SK-N-SH treated with all-trans-retinoic acid at 6 μM for 48 hours (cell line): ENCODE results near the gene TPST2.

Source experiments
- ATAC-seq: fragments of 200-7000 bp; cut with Tn5 transposase; 3 replicates; pipeline ENCODE4 v1.9.1; 2020; ENCODE audit warnings: mild to moderate bottlenecking, moderate library complexity
- ARNTL ChIP-seq: fragments of 450-650 bp; formaldehyde crosslinking; IDR thresholded peaks from 2 replicates; pipeline ENCODE4 v1.5.0; 2020; ENCODE audit warnings: low read depth, mild to moderate bottlenecking, moderate library complexity, borderline replicate concordance
- BACH2 ChIP-seq: fragments of 250-450 bp; sonication (Bioruptor Pico); IDR thresholded peaks from 2 replicates; pipeline ENCODE4 v1.9.0; 2021; ENCODE audit warnings: mild to moderate bottlenecking, borderline replicate concordance
- CSDC2 ChIP-seq: fragments of 250-450 bp; sonication (Bioruptor Pico); IDR thresholded peaks from 2 replicates; pipeline ENCODE4 v1.5.0; 2020; ENCODE audit warnings: mild to moderate bottlenecking, moderate library complexity
- GLIS3 ChIP-seq: fragments of 250-450 bp; sonication (Bioruptor Pico); IDR thresholded peaks from 2 replicates; pipeline ENCODE4 v1.5.0; 2020; ENCODE audit warnings: mild to moderate bottlenecking, moderate library complexity
- ISL1 ChIP-seq: fragments of 250-450 bp; sonication (Bioruptor Pico); IDR thresholded peaks from 2 replicates; pipeline ENCODE4 v2.1.2; 2022; ENCODE audit warnings: mild to moderate bottlenecking, moderate library complexity
- OSR1 ChIP-seq: fragments of 250-450 bp; sonication (Bioruptor Pico); IDR thresholded peaks from 2 replicates; pipeline ENCODE4 v1.8.0; 2022; ENCODE audit warnings: moderate library complexity, mild to moderate bottlenecking, inconsistent platforms
- PPARA ChIP-seq: fragments of 250-450 bp; sonication (Bioruptor Pico); IDR thresholded peaks from 2 replicates; pipeline ENCODE4 v1.5.0; 2020; ENCODE audit warnings: mild to moderate bottlenecking, borderline replicate concordance
- RARB ChIP-seq: fragments of 250-450 bp; sonication (Bioruptor Pico); IDR thresholded peaks from 2 replicates; pipeline ENCODE4 v1.8.0; 2021; ENCODE audit warnings: mild to moderate bottlenecking, moderate library complexity
- SNAI2 ChIP-seq: fragments of 250-450 bp; sonication (Bioruptor Pico); IDR thresholded peaks from 2 replicates; pipeline ENCODE4 v1.5.0; 2020; ENCODE audit warnings: mild to moderate bottlenecking, moderate library complexity
- TCF4 ChIP-seq: fragments of 250-450 bp; sonication (Bioruptor Pico); IDR thresholded peaks from 2 replicates; pipeline ENCODE4 v1.8.0; 2021; ENCODE audit warnings: mild to moderate bottlenecking, moderate library complexity, borderline replicate concordance
- ZC3H10 ChIP-seq: fragments of 250-450 bp; sonication (Bioruptor Pico); IDR thresholded peaks from 2 replicates; pipeline ENCODE4 v1.5.1; 2021; ENCODE audit warnings: mild to moderate bottlenecking, moderate library complexity
- ZFP3 ChIP-seq: fragments of 250-450 bp; sonication (Bioruptor Pico); IDR thresholded peaks from 2 replicates; pipeline ENCODE4 v1.5.0; 2020; ENCODE audit warnings: mild to moderate bottlenecking, moderate library complexity
- ZFP30 ChIP-seq: fragments of 450-650 bp; formaldehyde crosslinking; IDR thresholded peaks from 2 replicates; pipeline ENCODE4 v1.5.0; 2022; ENCODE audit warnings: mild to moderate bottlenecking, moderate library complexity
- ZNF565 ChIP-seq: fragments of 450-650 bp; formaldehyde crosslinking; conservative IDR thresholded peaks from 2 replicates; pipeline ENCODE4 v1.5.0; 2020; ENCODE audit warnings: low read depth, mild to moderate bottlenecking, moderate library complexity
- ZNF70 ChIP-seq: fragments of 450-650 bp; formaldehyde crosslinking; IDR thresholded peaks from 2 replicates; pipeline ENCODE4 v1.5.0; 2020; ENCODE audit warnings: mild to moderate bottlenecking, moderate library complexity
- ZNF8 ChIP-seq: fragments of 450-650 bp; formaldehyde crosslinking; IDR thresholded peaks from 2 replicates; pipeline ENCODE4 v1.5.0; 2020; ENCODE audit warnings: mild to moderate bottlenecking, moderate library complexity
- TF ChIP-seq, protein P1 (sequence below): fragments of 250-450 bp; sonication (Bioruptor Pico); IDR thresholded peaks from 2 replicates; pipeline ENCODE4 v1.8.0; 2021; ENCODE audit warnings: low read depth, mild to moderate bottlenecking, moderate library complexity, borderline replicate concordance
- TF ChIP-seq, protein P2 (sequence below): fragments of 250-450 bp; sonication (Bioruptor Pico); IDR thresholded peaks from 2 replicates; pipeline ENCODE4 v1.5.1; 2020; ENCODE audit warnings: low read depth, mild to moderate bottlenecking, moderate library complexity
- TF ChIP-seq, protein P3 (sequence below): fragments of 250-450 bp; sonication (Bioruptor Pico); IDR thresholded peaks from 2 replicates; pipeline ENCODE4 v1.5.0; 2020; ENCODE audit warnings: mild to moderate bottlenecking, moderate library complexity
- TF ChIP-seq, protein P4 (sequence below): fragments of 250-450 bp; sonication (Bioruptor Pico); IDR thresholded peaks from 2 replicates; pipeline ENCODE4 v1.5.1; 2021; ENCODE audit warnings: mild to moderate bottlenecking, moderate library complexity
- TF ChIP-seq, protein P5 (sequence below): fragments of 250-450 bp; sonication (Bioruptor Pico); IDR thresholded peaks from 2 replicates; pipeline ENCODE4 v1.8.0; 2020; ENCODE audit warnings: mild to moderate bottlenecking, moderate library complexity, borderline replicate concordance

The TPST2 gene

DNA sequence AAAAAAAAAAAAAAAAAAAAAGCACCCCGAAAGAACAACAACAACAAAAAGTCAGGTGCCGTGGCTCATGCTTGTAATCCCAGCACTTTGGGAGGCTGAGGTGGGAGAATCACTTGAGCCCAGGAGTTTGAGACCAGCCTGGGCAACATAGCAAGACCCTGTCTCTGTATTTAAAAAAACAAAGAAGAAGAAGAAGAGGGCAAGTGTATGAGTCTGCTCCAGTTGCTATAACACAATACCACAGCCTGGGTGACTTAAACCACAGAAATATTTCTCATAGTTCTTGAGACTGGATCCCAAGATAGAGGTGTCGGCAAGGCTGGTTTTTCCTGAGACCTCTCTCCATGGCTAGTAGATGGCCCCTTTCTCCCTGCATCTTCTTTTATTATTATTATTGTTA lies 44.3 kb upstream of the TPST2 start (continued):
- TF ChIP-seq, protein P1, sequence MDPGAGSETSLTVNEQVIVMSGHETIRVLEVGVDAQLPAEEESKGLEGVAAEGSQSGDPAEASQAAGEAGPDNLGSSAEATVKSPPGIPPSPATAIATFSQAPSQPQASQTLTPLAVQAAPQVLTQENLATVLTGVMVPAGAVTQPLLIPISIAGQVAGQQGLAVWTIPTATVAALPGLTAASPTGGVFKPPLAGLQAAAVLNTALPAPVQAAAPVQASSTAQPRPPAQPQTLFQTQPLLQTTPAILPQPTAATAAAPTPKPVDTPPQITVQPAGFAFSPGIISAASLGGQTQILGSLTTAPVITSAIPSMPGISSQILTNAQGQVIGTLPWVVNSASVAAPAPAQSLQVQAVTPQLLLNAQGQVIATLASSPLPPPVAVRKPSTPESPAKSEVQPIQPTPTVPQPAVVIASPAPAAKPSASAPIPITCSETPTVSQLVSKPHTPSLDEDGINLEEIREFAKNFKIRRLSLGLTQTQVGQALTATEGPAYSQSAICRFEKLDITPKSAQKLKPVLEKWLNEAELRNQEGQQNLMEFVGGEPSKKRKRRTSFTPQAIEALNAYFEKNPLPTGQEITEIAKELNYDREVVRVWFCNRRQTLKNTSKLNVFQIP (CRISPR knock-in tag): no peak
- TF ChIP-seq ZC3H10 (CRISPR knock-in tag) (no peak), TCF4 (CRISPR knock-in tag) (no peak), BACH2 (CRISPR knock-in tag) (no peak), PPARA (CRISPR knock-in tag) (no peak), ISL1 (CRISPR knock-in tag) (no peak), CSDC2 (no peak), ARNTL (CRISPR knock-in tag) (no peak)
- TF ChIP-seq, protein P2, sequence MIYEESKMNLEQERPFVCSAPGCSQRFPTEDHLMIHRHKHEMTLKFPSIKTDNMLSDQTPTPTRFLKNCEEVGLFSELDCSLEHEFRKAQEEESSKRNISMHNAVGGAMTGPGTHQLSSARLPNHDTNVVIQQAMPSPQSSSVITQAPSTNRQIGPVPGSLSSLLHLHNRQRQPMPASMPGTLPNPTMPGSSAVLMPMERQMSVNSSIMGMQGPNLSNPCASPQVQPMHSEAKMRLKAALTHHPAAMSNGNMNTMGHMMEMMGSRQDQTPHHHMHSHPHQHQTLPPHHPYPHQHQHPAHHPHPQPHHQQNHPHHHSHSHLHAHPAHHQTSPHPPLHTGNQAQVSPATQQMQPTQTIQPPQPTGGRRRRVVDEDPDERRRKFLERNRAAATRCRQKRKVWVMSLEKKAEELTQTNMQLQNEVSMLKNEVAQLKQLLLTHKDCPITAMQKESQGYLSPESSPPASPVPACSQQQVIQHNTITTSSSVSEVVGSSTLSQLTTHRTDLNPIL (CRISPR knock-in tag): no peak

DNA sequence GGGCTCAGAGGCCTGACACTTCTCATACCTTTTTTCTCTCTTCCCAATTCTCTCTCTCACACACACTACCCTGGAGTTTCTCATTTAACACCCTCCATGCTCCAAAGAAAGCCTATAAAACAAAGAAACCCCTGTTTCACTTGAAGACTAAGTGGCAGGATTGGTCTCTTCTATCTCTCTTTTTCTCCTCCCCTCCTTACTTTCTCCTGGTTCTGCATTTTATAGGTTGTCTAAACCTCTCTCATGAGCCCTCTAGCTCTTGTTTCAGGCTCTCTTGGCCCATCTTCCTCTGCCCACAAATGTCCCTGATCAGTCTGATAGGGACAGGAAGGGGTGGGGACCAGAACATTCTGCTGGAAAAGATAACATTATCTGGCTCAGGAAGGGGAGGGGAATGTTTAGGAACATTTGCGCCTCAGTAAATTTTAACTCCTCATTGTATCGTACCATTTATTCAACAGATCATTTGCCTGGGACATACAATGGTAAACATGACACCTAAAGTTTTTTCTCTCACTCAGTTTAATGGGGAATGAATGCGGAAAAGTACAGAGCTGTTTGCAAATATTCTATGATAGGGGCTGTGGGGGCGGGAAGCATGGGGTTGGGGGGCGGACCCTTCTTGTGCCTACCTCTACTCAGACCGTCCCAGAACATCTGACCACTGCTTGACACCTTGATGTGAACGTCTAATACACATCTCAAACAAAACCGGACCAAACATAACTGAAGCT lies 42.7 kb upstream of the TPST2 start:
- TF ChIP-seq GLIS3 (CRISPR knock-in tag) (no peak), OSR1 (no peak), TCF4 (CRISPR knock-in tag) (no peak), PPARA (CRISPR knock-in tag) (no peak)
- TF ChIP-seq, protein P3, sequence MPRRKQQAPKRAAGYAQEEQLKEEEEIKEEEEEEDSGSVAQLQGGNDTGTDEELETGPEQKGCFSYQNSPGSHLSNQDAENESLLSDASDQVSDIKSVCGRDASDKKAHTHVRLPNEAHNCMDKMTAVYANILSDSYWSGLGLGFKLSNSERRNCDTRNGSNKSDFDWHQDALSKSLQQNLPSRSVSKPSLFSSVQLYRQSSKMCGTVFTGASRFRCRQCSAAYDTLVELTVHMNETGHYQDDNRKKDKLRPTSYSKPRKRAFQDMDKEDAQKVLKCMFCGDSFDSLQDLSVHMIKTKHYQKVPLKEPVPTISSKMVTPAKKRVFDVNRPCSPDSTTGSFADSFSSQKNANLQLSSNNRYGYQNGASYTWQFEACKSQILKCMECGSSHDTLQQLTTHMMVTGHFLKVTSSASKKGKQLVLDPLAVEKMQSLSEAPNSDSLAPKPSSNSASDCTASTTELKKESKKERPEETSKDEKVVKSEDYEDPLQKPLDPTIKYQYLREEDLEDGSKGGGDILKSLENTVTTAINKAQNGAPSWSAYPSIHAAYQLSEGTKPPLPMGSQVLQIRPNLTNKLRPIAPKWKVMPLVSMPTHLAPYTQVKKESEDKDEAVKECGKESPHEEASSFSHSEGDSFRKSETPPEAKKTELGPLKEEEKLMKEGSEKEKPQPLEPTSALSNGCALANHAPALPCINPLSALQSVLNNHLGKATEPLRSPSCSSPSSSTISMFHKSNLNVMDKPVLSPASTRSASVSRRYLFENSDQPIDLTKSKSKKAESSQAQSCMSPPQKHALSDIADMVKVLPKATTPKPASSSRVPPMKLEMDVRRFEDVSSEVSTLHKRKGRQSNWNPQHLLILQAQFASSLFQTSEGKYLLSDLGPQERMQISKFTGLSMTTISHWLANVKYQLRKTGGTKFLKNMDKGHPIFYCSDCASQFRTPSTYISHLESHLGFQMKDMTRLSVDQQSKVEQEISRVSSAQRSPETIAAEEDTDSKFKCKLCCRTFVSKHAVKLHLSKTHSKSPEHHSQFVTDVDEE: no peak
- no peak for ATAC-seq

DNA sequence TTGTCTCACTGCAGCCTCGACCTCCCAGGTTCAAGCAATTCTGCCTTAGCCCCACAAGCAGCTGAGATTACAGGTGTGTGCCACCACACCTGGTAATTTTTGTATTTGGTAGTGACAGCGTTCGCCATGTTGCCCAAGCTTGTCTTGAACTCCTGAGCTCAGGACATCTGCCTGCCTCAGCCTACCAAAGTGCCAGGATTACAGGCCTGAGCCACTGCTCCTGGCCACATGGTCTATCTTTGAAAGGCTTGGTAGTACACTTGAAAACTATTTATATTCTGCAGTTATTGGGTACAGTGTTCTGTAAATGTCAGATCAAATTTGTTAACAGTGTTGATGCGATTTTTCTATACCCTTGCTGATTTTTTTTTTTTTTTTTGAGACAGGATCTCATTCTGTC lies 41.4 kb upstream of the TPST2 start:
- ATAC-seq: no peak
- no peak for TF ChIP-seq ZFP3
- no peak for TF ChIP-seq ZNF565 (CRISPR knock-in tag)
- TF ChIP-seq GLIS3 (CRISPR knock-in tag): no peak
- TF ChIP-seq BACH2 (CRISPR knock-in tag): no peak
- TF ChIP-seq TCF4 (CRISPR knock-in tag): no peak
- TF ChIP-seq RARB: no peak
- no peak for TF ChIP-seq ZNF70 (CRISPR knock-in tag)
- TF ChIP-seq, protein P4, sequence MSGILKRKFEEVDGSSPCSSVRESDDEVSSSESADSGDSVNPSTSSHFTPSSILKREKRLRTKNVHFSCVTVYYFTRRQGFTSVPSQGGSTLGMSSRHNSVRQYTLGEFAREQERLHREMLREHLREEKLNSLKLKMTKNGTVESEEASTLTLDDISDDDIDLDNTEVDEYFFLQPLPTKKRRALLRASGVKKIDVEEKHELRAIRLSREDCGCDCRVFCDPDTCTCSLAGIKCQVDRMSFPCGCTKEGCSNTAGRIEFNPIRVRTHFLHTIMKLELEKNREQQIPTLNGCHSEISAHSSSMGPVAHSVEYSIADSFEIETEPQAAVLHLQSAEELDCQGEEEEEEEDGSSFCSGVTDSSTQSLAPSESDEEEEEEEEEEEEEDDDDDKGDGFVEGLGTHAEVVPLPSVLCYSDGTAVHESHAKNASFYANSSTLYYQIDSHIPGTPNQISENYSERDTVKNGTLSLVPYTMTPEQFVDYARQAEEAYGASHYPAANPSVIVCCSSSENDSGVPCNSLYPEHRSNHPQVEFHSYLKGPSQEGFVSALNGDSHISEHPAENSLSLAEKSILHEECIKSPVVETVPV (CRISPR knock-in tag): no peak
- TF ChIP-seq, protein P5, sequence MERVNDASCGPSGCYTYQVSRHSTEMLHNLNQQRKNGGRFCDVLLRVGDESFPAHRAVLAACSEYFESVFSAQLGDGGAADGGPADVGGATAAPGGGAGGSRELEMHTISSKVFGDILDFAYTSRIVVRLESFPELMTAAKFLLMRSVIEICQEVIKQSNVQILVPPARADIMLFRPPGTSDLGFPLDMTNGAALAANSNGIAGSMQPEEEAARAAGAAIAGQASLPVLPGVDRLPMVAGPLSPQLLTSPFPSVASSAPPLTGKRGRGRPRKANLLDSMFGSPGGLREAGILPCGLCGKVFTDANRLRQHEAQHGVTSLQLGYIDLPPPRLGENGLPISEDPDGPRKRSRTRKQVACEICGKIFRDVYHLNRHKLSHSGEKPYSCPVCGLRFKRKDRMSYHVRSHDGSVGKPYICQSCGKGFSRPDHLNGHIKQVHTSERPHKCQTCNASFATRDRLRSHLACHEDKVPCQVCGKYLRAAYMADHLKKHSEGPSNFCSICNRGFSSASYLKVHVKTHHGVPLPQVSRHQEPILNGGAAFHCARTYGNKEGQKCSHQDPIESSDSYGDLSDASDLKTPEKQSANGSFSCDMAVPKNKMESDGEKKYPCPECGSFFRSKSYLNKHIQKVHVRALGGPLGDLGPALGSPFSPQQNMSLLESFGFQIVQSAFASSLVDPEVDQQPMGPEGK: no peak
- TF ChIP-seq ZNF8 (CRISPR knock-in tag): no peak
- TF ChIP-seq ZC3H10 (CRISPR knock-in tag): no peak
- no peak for TF ChIP-seq ZFP30 (CRISPR knock-in tag)
- TF ChIP-seq SNAI2 (CRISPR knock-in tag): no peak
